Prostate gland (tissue), 2 donors: ENCODE measurements around the gene CSPG4. TPM values are rescaled to one million over a fixed set of nuclear protein-coding genes. Genes with fewer than 3 reads are reported as not detected.
"Not testable (repeated sequence)": the region's sequence is repeated elsewhere in the genome, so short reads cannot be mapped to it uniquely, and the experiment has no call there.

Experiments used
- DNase-seq: peaks from one replicate; pipeline ENCODE4 v3.0.0-alpha.2; 2019; ENCODE audit warnings: low spot score
- H3K27ac ChIP-seq, 2 donors: fragments of 200-600 bp; sonication (generic); 2 replicates each; pipeline ENCODE4 v1.5.1; 2017 to 2019
- H3K27me3 ChIP-seq: fragments of 200-600 bp; sonication (generic); replicated peaks from 2 replicates; pipeline ENCODE4 v1.5.1; 2019; ENCODE audit not compliant: insufficient read depth
- H3K36me3 ChIP-seq, 2 donors: fragments of 200-600 bp; sonication (generic); 1 replicate in 1 of 2; 2 replicates in 1 of 2; pipeline versions ENCODE4 v1.5.1 to v1.8.1; 2017 to 2019
- H3K4me1 ChIP-seq: fragments of 200-600 bp; sonication (generic); replicated peaks from 2 replicates; pipeline ENCODE4 v1.5.1; 2019
- H3K4me3 ChIP-seq, 2 donors: fragments of 200-600 bp; sonication (generic); 2 replicates each; pipeline ENCODE4 v1.5.1; 2017 to 2019
- H3K9me3 ChIP-seq: fragments of 200-600 bp; sonication (generic); 2 replicates; pipeline ENCODE4 v1.5.1; 2017
- CTCF ChIP-seq, 4 experiments: fragments of 200-600 bp in 2 of 4; fragments of 450-650 bp in 2 of 4; sonication (generic) in 2 of 4; IDR thresholded peaks; 1 replicate in 3 of 4; 2 replicates in 1 of 4; pipeline ENCODE4 v1.5.1; 2016 to 2019; ENCODE audit warnings: antibody characterized with exemption in 4 of 4, mild to moderate bottlenecking in 2 of 4, moderate library complexity in 2 of 4
- POLR2A ChIP-seq: fragments of 450-650 bp; IDR thresholded peaks from one replicate; pipeline ENCODE4 v1.6.1; 2016; ENCODE audit warnings: antibody characterized with exemption, mild to moderate bottlenecking
- POLR2AphosphoS5 ChIP-seq: sonication (generic); formaldehyde crosslinking; IDR thresholded peaks from one replicate; pipeline ENCODE4 v1.6.1; 2017; ENCODE audit warnings: antibody characterized with exemption
- WGBS: methylation state at CpG from one replicate; pipeline ENCODE4 v1.1.5; 2018; 5-methylcytosine and 5-hydroxymethylcytosine counted together
- intact Hi-C: fragments of 100-400 bp; cut with DNase I; formaldehyde crosslinking; loops from one replicate; pipeline ENCODE4 v1.14.2; 2022
- total RNA-seq, 2 donors: library from RNA; depleted of rRNA; stranded (reverse); fragments of >200 nt; gene quantifications; one replicate each; pipeline ENCODE4 v1.1.0, GENCODE V29; 2016

CSPG4 gene
- total RNA-seq, 2 donors from 2014 or later: 14.3 to 29.4 TPM

GRCh38 chr15:75713338-75713895, 769 bp upstream of the CSPG4 start:
- 55% methylated on average over 9 of the region's 9 CpGs for WGBS
- Histone ChIP-seq H3K4me1 (peaks cover 7% of the 10 kb centered on the region), H3K36me3 (no peaks in the 10 kb centered on the region), H3K9me3 (no peaks in the 10 kb centered on the region), H3K4me3 (no peak overlapping the region), H3K27ac (peak overlapping the region; percentile 51 to 68), H3K27me3 (no peaks in the 10 kb centered on the region)
- intact Hi-C loops: no loop called here
- TF ChIP-seq CTCF (IDR thresholded peaks at IDR 0.05) (no peak), POLR2AphosphoS5 (no peak), POLR2A (no peak)
- no peak for DNase-seq

GRCh38 chr15:75711495-75711894, 1.2 kb downstream of the CSPG4 start:
- H3K9me3 ChIP-seq, H3K36me3 ChIP-seq, H3K27ac ChIP-seq, intact Hi-C loops, H3K4me1 ChIP-seq, DNase-seq, H3K27me3 ChIP-seq, H3K4me3 ChIP-seq: not testable (repeated sequence)
- WGBS: 70% methylated on average over 7 of the region's 7 CpGs

- H3K27ac ChIP-seq, H3K27me3 ChIP-seq, H3K9me3 ChIP-seq, H3K4me1 ChIP-seq, DNase-seq, H3K4me3 ChIP-seq, intact Hi-C loops, H3K36me3 ChIP-seq: not testable (repeated sequence)
- WGBS: no CpG with 5 or more reads among the region's 5 CpGs
Measured at GRCh38 chr15:75710874-75711273, 1.8 kb downstream of the CSPG4 start.

- intact Hi-C loops, H3K27me3 ChIP-seq, H3K4me3 ChIP-seq, H3K4me1 ChIP-seq, H3K36me3 ChIP-seq, DNase-seq, H3K9me3 ChIP-seq: not testable (repeated sequence)
- 16% methylated on average over 15 of the region's 15 CpGs for WGBS
- H3K27ac ChIP-seq: peak overlapping the region in 1 of 2 donors; percentile 45
Measured at GRCh38 chr15:75709458-75709857, 3.2 kb downstream of the CSPG4 start.

- Histone ChIP-seq H3K36me3 (no peaks in the 10 kb centered on the region), H3K4me3 (no peak overlapping the region), H3K27ac (no peak overlapping the region), H3K4me1 (no peaks in the 10 kb centered on the region), H3K9me3 (no peaks in the 10 kb centered on the region), H3K27me3 (no peaks in the 10 kb centered on the region)
- TF ChIP-seq CTCF (IDR thresholded peaks at IDR 0.05): no peak
- no peak for TF ChIP-seq POLR2A
- no peak for TF ChIP-seq POLR2AphosphoS5
- 44% methylated on average over 2 of the region's 2 CpGs for WGBS
- DNase-seq: no peak
- intact Hi-C loops: no loop called here
Measured at GRCh38 chr15:75706682-75706954, 6.0 kb downstream of the CSPG4 start.

GRCh38 chr15:75705854-75706681, 6.6 kb downstream of the CSPG4 start:
- H3K9me3 ChIP-seq: no peaks in the 10 kb centered on the region
- H3K4me1 ChIP-seq: no peaks in the 10 kb centered on the region
- no peak overlapping the region for H3K27ac ChIP-seq
- no peak for TF ChIP-seq POLR2A
- no peak for TF ChIP-seq CTCF (IDR thresholded peaks at IDR 0.05)
- no peak for TF ChIP-seq POLR2AphosphoS5
- H3K4me3 ChIP-seq: no peak overlapping the region
- H3K36me3 ChIP-seq: no peaks in the 10 kb centered on the region
- WGBS: 76% methylated on average over 14 of the region's 14 CpGs
- DNase-seq: no peak
- no peaks in the 10 kb centered on the region for H3K27me3 ChIP-seq
- intact Hi-C loops: no loop called here

GRCh38 chr15:75705375-75705774, 7.3 kb downstream of the CSPG4 start:
- H3K36me3 ChIP-seq, H3K4me3 ChIP-seq, DNase-seq, H3K27ac ChIP-seq, H3K27me3 ChIP-seq, H3K9me3 ChIP-seq, H3K4me1 ChIP-seq, intact Hi-C loops: not testable (repeated sequence)
- WGBS: 76% methylated on average over 5 of the region's 5 CpGs
